Stimulated activated CD8-positive, alpha-beta memory T cell treated with anti-CD3 and anti-CD28 coated beads, Interleukin-2, amount 100 ng/mL, for 1 hour (primary cell): ENCODE measurements around the gene USP32.
"Not testable (repeated sequence)": the region's sequence is repeated elsewhere in the genome, so short reads cannot be mapped to it uniquely, and the experiment has no call there.

ENCODE experiments used
- DNase-seq, 2 donors: peaks; one replicate each; pipeline ENCODE4 v3.0.0-alpha.2; 2020; ENCODE audit warnings: low read depth in 2 of 2

The USP32 gene

DNA sequence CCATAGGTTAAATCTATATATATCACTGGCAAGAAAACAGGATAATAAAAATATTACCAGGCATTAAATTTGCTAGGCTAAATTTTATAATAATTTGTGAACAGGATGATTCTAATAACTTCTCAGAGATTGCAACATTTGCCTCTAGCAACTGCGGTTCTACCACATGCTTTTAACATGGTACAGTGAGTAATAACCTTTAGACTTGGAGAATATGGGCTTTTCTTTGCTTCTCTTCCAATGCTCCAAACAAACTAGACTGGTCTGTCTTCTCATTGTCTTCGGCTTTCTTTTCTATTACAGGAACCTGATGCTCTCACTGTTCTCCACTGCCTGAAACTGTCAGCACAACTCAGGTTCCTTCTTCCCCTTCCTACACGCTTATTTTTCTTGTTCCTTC is 161.6 kb downstream of the USP32 start:
- no peak for DNase-seq

DNA sequence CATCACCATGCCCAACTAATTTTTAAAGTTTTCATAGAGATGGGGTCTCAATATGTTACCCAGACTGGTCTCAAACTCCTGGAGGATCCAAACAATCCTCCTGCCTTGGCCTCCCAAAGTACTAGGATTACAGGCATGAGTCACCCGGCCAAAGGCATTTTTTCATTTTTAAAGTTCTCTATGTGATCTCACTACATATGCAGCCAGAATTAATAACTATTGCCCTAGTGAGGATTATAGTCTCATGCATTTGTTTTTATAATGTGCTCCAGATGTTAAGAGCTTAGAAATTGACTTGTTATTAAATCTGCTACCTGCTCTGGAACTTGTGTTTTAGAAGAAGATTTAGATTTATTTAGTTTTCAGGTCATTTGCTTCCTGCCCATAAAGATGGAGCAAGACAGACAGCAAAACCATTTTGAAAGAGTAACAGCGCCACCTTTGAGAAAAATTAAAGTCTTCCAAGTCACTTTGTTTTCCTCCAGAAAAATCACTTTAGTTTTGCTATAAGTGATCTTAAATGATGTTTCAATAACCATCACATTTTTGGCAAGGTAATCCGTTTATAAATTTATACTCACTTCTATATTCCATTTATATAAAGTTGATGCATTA is 162.6 kb downstream of the USP32 start:
- DNase-seq, result no peak

DNA sequence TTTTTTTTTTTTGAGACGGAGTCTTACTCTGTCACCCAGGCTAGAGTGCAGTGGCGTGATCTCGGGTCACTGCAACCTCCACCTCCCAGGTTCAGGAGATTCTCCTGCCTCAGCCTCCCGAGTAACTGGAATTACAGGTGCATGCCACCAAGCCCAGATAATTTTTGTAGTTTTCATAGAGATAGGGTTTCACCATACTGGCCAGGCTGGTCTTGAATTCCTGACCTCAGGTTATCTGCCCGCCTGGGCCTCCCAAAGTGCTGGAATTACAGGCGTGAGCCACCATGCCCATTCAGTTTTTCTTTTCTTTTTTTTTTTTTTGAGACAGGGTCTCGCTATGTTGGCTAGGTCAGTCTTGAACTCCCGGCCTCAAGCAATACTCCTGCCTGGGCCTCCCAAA is 164.7 kb downstream of the USP32 start:
- not testable (repeated sequence) for DNase-seq

DNA sequence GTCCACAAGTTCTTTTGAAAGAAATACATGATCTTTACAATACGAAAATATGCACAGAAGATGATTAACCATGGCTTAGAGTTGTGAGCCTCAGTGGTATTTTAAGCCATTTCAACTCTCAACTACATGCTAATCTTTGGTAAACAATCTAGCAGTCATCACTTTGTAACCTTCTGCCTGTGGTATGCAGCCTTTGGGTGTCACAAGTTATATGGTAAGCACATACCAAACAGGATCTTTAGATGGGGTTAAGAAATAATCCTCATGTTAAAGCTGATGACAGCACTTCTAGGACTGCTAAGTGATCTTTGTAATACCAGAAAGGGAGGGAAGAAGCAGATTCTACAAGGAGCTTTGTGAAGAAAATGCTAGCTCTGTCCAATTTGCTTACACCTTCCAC is 167.9 kb downstream of the USP32 start:
- DNase-seq, result no peak

DNA sequence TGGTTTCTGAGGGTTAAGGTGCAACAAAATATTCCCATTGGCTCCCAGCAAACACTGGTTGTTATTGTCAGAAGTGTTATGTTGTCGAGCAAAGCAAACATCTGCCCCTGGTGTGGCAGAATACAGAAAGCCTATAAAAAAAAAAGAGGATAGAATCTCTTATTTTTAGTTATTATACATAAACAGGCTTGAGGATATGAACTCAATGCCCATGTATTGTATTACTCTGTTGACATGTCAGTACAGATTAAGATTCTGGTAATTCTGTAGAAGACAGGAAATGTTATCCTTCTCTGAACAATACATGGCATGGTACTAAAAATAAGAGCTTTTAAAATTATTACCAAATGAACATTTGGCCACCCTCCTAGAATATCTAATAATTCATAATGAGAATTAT is 168.5 kb downstream of the USP32 start:
- DNase-seq, result no peak

DNA sequence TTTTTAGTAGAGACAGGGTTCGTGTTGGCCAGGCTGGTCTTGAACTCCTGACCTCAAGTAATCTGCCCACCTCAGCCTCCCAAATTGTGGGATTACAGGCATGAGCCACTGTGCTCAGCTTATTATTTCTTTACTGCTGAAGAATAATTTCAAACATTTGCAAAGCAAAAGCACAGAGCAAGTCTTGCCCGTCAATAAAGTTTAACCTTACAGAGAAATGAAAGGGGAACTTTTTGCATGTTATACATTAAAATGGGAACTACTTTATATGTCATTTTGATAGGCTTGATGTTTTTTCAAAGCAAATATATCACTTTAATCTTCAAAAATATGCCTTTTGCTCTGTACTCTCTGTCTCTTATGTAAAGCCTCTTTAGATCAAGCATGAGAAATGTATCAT is 173.2 kb downstream of the USP32 start:
- DNase-seq, result not testable (repeated sequence)

DNA sequence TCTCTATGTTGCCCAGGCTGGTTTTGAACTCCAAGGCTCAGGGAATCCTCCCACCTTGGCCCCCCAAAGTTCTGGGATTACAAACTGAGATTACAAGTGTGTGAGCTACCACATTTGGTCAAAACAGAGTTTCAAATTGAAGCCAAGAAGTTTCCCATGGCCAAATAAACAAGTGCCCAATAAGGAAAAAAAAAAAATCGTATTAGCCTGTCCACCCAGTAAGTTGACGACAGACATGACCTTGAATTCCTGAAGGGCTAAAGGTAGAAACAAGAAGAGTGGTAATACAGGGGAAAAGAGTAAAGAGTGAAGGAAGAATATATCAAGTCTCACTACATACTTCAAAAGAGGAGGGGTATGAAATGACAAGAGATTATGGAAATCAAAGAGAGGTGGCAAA is 176.0 kb downstream of the USP32 start:
- not testable (repeated sequence) for DNase-seq

DNA sequence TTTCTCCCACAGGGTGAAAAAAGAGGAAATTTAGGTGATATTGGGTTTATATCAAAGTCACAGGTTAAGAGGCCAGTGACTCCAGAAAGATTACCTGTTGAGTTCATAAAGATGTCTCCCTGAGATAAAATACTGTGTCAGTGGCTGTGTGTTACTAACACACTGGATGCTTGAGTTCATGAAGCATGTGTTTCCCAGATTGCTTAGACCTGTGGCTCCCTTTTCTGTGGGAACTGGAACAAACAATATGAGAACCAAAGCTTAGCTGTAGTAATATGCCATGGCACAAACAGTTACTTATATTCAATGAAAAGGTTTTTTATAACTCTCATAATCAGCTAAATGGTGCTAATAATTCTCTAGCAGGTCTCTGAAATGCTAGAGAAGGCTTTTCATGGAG is 180.7 kb downstream of the USP32 start:
- DNase-seq, result not testable (repeated sequence)

DNA sequence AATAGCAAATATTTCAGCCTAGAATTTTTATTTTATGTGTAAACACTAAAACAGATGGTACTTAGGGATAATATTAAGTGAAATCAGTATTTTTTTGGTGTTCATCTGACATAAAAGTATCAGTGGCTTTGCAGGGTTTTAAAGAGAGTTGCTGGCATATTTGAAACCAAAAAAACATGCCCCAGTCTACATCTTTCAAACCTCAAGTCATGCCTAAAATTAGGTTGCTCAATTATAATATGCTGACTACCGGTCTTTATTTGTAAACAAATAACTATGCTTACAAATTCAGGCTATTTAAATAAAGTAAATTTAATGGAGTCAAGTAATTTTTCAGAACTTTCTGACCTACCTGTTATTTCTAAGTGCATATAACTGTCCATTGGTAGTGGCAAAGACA is 183.6 kb downstream of the USP32 start:
- not testable (repeated sequence) for DNase-seq

DNA sequence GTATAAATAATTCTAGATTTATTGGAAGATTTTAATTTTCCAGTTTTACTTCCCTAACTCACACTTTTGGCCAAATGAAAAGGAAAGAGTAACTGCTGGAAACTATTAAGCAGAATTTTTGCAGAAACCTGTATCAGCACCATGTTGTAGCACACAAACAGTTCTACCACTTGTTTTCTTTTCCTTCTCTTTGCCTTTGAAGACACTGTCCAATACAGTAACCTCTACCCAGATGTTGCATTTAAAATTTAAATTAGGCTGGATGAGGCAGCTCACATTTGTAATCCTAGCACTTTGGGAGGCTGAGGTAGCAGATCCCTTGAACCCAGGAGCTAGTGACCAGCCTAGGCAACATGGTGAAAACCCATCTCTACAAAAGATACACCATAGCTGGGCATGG is 186.2 kb downstream of the USP32 start:
- not testable (repeated sequence) for DNase-seq

DNA sequence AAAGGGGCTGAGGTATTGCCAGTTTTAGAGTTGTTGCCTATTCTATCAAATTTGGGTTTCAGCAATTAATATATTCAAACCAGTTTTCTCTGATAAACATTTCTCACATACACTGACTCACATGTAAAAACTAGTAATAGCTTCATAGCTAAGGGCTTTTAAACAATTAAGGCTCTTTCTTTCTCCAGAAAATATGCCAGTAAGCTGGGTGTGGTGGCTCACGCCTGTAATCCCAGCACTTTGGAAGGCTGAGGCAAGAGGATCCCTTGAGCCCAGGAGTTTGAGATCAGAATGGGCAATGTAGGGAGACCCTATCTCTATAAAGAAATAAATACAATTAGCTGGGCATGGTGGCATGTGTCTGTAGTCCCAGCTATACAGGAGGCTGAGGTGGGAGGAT is 193.3 kb downstream of the USP32 start:
- DNase-seq, result not testable (repeated sequence)

DNA sequence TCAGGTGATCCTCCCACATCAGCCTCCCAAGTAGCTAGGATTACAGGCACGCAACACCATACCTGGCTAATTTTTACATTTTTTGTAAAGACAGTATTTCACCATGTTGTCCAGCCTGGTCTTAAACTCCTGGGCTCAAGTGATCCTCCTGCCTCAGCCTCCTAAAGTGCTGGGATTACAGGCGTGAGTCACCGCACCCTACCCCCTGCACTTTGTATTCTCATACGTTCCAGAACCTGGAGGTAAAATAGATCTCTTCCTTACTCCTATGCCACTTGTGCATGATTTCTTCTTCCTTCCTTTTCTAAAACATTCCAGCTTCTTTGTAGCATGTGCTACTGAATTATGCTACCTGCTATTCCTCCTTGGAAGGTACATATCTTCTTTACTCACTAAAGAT is 197.8 kb downstream of the USP32 start:
- not testable (repeated sequence) for DNase-seq

DNA sequence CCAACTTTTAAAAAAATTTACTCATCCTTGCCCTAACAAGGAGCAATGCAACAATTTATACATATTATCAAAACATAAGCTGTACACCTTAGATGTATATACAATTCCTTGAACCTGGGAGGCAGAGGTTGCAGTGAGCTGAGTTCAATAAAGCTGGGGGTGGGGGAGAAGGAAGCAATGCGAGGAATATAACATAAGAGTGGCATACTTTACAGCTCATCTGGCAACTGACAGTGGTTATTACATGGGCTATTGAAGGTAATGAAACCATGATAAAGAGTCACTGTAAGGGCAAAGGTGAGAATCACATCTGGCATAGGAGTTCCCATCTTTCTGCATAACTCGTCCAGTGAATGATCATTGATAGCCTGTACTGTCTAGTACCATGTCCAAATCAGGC is 198.5 kb downstream of the USP32 start:
- no peak for DNase-seq

DNA sequence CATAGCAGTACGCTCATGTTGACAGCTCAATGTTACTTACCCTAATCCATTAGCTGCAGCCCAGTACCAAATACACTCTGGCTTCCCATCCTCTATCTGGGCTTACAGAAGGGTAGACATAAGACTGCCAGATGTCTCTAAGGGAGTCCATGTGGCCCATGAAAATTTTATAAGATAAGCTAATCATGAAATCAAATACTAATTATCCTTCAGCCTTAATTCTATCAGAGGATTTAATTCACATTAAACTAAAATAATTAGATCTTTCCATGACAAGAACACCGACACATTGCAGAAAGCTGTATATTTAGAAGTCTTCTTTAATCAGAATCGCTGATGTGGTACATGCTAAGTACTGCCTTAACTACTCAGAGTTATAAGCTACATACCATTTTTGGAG is 198.9 kb downstream of the USP32 start:
- DNase-seq, result not testable (repeated sequence)

DNA sequence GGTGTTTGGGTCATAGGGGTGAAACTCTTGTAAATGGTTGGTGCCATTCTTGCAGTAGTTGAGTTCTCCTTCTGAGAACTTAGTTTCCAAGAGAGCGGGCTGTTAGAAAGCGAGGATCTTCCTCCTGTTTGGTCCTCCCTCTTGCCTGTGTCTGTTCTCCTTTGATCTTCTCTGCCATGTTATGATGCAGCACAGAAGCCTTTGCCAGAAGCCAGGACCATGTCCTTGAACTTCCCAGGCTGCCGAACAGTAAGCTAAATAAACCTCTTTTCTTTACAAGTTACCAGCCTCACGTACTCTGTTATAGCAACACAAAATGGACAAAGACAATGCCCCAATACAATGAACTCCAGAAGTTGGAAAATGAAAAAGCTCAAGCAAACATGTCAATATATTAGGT is 201.9 kb downstream of the USP32 start:
- DNase-seq, result not testable (repeated sequence)

DNA sequence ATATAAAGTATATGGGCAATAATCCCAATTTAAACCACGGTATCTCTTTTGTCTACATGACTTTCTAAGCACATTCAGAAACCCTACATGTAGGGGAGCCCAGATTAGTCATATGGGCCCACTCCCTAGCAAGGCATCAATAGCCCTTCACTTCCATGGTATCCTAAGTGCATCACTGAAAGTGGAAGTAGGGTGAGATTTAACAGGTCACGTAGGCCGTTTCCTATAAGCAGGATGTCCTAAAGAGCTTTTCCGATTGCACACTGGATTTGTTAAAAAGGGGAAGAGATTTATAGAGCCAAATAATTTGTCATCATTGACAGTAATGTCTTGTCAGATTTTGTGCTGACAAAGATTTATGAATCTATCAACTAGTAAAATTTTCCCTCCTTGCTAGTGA is 203.2 kb downstream of the USP32 start:
- DNase-seq, result no peak

DNA sequence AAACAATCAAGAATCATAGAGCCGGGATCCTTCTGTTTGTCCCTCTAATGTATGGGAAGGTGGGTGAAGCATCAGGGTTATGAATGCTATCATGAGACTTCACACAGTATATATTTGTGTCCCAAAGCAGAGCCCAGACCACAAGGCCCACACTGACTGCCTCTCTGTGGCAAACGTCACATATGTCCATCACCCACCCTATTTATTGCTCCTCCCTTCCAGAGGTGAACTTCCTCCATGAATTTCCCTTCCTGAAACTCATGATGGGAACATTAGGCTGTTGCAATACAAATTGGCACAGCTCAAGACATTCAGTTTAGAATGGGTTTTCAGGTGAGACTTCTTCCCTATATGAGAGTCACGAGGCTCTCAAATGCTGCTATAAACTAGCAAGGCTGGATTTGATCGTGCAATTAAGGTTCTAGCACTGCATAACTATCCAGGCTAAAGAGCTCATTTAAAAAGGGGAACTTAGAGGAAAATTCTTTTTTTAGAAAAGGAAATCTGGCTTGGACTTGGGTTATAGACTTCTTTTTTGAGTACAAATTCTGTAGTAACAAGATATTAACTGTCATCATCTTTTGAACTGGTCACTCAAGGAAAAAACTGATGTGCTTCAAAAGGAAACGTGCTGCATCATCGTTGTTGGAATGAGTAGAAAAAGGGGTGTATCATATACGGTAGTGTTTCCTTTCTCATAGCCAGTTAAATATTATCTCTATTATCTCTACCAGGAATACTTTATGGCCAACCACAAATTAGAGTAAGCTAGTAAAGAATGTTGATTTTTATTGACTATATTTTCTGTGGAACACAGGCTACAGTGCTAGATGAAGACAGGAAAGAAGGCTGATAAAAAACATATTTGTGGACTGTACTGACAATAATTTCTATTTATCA is 204.8 kb downstream of the USP32 start:
- DNase-seq, result not testable (repeated sequence)

DNA sequence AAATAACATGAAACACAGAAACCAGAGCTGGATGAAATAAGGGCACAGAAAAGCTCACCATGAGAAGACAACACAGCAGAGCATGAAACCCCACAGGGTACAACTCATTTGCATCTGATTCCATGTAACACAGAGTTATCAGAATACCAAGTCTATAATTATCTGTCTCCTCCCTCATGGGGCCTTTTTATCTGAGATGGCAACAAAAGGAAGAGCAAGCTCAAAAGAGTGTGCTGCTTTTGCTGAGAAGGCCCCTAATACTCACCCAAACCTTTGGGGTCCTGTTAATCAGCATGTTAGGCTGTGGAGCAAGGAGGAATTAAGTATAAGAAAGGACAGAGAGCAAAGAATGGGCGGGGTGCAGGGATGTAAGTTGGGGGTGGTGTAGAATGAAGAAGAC is 205.6 kb downstream of the USP32 start:
- DNase-seq, result not testable (repeated sequence)

DNA sequence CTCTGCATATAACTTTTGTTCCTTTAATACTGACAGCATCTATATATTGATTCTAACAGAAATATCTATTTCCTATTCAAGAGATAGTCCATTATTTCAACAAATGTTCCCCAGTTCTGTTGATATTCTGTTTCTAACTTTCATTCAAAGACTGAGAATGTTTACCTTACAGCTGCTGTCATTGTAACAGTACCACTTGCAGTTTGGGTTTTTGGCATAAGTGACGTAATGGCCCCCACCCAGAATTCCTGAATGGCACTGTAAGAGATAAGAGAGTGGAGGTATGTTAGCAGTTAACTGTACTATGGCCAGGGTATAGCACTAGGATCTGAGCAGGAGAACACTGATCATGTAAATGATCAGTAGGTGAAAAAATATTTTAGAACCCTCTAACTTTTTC is 211.6 kb downstream of the USP32 start:
- not testable (repeated sequence) for DNase-seq

DNA sequence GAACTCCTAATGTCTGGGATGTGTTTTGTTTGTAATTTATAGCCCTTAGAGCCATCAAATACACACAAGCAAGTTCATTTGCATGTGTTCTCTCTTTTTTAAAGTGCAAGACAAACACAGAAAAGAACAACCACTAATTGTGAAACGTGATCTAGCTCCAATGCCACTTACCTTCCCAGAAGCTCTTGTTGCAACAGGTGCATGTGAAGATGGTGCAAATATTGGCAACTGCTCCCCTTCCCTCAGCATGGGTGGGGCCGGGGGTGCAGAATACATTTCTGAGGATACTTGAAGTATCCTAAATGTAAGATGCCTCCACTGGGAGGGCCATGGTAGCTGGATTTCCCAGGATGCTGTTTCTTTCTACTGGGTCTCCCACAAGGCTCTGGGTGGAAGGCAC is 213.8 kb downstream of the USP32 start:
- DNase-seq, result not testable (repeated sequence)

DNA sequence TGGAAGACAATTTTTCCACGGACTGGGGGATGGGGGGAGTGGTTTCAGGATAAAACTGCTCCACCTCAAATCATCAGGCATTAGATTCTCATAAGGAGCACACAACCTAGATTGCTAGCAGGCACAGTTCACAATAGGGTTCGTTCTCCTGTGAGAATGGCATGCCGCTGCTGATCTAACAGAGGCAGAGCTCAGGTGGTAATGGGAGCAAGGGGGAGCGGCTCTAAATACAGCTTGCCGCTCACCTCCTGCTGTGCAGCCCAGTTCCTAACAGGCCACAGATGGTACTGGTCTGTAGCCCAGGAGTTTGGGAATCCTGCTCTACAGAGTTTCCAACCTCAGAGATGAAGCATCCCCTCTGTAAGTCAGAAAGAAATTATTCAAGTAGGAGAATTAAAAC is 215.2 kb downstream of the USP32 start:
- not testable (repeated sequence) for DNase-seq

DNA sequence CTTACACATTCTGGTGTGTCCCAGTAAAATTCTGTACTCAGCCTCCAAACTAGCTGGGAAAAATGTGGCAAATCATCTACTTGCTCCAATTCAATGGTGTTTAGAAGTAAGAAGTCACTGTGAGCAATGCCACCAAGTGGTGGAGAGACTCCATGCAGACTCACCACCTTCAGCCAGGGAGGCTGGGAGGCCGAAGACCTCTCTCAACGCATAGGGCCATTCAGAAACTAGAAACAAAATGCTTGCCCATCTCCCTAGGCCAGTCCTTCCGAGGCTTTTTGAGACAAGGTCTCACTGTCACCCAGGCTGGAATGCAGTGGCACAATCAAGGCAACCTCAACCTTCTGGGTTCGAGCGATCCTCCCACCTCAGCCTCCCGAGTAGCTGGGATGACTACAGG is 217.2 kb downstream of the USP32 start:
- DNase-seq, result not testable (repeated sequence)

DNA sequence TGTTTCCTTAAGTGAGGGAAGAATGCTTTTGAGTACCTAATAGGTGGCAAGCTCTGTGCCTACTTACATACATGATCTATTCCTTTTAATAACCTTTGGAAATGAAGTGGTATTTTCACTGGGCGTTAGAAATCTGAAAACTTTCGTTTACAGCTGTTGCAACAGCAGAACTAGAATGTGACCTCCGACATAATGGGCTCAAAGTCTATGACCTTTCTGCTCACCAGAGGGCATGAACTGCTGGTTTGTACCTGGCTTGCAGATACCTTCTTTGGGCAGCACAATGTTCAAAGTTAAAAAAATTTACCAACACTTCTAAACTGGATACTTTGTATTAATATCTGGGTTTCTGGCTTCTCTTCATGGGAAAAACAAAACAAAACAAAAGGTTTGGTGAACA is 217.9 kb downstream of the USP32 start:
- DNase-seq, result no peak
